Measurements from ENCODE around the gene PCDHB15.

PCDHB15 gene

DNA sequence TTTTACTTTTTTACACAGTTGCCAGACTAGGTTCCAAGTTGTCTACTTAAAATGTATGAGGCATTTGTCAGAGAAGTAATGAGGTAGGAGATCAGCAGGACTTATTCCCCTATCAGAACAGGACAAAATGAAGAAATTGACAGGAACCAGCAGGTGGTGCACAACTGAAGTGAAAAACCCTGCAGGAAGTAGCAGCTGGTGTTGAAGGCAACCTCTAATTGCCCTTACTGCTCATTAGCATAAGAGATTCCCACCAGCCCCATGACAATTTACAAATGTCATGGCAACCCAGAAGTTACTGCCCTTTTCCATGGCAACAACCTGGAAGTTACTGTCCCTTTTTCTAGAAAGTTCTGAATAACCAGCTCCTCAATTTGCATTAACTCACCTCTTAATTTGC lies 5.4 kb downstream of the PCDHB15 start:
- no peak for DNase-seq

DNA sequence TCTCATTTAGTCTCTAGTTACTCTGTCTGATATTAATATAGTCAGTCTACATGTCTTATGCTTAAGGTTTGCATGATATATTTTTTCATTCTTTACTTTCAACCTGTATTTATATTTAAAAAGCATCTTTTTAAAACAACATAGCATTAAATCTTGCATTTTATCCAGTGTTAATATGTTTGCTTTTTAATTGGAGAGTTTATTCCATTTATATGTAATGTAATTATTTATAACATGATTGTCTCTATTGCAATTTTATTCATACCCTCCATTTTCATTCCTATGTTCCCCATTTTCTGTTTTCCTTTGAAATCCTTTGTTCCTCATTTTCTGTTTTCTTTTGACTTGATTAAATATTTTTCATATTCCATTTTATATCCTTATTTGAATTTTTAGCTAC lies 13.3 kb downstream of the PCDHB15 start:
- DNase-seq = no peak

DNA sequence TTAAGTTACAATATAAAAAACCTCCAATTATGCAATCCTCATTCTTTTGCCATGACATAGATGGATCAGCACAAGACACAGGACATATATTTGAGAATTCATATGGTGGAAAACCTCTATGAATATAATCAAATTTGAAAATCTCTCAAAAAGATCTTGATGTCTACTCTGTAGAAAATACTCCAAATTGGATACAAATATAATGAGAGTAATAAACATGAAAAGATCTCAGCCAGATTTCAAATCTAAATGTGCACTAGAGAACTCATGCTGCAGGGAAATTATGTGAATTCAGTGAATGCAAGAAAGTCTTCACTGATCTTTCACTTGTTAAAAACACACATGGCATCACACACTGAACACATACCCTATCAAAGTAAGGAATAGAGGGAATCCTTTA lies 13.8 kb downstream of the PCDHB15 start:
- DNase-seq = no peak

DNA sequence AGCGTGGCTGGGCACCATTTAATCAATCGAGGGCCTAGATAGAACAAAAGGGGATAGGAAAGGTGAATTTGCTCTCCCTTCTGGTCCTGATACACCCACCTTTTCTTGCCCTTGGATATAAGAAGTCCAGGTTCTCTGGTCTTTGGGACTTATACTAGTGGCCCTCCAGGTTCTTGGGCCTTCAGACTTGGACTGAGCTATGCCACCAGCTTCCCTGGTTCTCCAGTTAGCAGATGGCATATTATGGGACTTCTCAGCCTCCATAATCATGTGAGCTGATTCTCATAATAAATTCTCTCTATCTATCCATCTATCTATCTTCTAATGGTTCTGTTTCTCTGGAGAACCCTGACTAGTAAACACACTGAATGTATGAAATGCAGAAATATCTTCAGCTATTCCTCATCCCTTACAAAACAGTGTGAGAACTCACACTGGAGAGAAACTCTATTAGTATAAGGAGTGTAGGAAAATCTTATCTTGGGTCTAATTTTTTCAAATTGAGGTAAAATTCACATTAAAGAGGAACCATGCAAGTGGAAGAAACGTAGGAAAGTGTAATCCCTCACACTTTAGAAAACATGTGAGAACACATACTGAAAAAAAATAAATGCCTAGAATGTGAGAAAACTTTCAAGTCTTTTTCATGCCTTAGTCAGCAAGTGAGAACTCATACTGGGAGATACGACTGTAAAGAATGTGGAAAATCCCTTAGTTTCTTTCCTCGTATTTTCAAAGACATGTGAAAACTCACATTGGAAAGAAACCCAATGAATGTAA lies 15.5 kb downstream of the PCDHB15 start:
- DNase-seq = no peak

DNA sequence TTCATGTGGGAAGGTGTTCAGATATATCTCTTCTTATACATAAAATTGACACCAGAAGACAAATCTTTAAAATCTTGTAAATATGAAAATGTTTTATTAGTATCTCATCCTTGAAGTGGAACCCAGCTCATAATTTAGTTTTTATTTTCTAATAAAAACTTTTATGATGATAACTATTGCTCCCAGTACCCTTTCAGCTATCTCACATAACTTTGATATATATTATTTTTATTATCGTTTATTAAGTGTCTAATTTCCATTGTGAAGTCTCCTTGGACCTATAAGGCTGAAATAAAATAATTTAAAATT lies 16.0 kb downstream of the PCDHB15 start:
- no peak for DNase-seq

DNA sequence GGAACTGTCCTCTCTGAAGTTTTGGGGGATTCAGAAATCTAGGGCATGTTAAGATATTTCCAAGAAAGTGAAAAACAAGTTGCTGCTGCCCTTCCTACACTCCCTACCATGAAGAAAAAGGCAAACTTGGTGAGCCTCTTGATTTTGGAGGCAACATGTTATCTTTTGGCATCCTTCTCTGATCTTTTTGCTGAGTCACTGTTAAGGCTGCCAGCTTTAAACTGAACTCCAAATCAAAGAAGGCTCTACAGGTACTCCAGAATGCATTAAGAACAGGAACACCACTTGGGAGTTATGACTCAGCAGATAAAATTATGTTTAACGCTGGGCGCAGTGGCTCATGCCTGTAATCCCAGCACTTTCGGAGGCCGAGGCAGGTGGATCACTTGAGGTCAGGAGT lies 24.0 kb downstream of the PCDHB15 start:
- no peak for DNase-seq

DNA sequence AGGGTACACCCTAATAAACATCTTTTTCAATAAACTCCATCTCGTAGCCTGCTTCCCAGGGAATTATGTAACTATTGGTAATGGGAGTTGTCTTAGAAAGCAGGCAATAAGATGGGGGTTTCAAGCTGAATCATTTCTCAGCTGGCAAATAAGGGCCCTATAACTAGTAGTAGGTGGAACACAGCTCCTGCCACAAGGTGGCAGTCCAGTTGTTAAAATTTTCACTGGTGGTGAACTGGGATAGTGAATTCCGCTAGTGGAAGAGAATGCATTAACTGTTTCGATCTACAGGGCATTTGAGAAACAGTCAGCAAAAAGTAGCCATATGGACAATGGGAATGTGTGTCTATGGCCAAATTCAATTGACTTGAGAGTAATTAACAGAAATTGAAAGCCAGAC lies 27.7 kb downstream of the PCDHB15 start:
- DNase-seq = no peak

DNA sequence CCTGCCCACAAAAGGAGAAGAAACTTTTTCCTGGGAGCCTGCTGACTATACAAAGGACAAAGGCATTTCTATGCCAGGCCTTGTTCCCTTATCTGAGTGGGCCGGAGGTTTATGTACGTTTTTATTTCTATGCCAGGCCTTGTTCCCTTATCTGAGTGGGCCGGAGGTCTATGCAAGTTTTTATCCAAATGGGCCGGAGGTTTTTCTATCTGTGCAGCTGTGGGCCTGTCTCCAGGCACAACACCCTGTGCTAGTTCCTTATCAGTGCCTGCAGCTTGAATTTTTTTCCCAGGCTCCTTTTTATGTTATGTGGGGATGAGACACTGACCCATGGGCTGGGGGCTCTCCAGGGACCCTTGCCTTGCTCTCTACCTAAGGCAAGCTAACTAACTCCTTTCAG lies 53.2 kb downstream of the PCDHB15 start:
- DNase-seq = no peak
